Non-pigmented ciliary epithelial cell (primary cell): Measurements from ENCODE around the gene DIP2A.
"Not testable (repeated sequence)": the region's sequence is repeated elsewhere in the genome, so short reads cannot be mapped to it uniquely, and the experiment has no call there.

Experiments
- DNase-seq: peaks from one replicate; pipeline ENCODE4 v3.0.0-alpha.2; 2010; ENCODE audit warnings: low read depth

DIP2A gene

GRCh38 chr21:46448108-46448507, 10.6 kb upstream of the DIP2A start:
- DNase-seq: no peak

DNA sequence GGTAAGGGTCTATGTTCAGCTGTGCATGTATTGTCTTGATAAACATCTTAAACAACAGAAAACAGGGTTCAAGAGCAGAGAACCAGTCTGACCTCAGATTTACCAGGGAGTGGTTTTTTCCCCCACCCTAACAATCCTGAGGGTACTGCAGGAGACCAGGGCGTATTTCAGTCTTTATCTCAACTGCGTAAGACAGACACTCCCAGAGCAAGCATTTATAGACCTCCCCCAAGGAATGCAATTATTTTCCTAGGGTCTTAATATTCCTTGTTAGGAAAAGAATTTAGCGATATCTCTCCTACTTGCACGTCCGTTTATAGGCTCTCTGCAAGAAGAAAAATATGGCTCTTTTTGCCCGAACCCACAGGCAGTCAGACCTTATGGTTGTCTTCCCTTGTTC, 9.8 kb upstream of the DIP2A start:
- DNase-seq: not testable (repeated sequence)

DNA sequence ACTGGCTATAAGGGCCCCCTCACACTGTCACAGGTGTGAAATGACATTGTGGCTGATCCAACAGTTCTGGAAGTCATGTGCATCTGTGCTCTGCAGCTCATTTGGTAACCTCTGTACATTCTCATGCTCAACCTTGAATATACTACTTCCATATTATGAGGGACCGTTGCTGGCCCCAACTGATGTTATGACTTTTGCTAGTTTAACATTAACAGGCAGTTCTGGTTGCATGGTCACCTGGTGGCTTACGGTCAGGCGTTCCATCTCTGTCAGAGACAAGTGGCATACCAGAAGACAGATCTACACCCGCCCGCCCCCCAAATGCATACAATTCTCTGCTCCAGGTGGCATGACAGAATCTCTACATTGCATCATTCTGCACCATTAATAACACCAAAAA, 6.0 kb upstream of the DIP2A start:
- DNase-seq: no peak

- no peak for DNase-seq
Measured at GRCh38 chr21:46454142-46454541, 4.5 kb upstream of the DIP2A start.

DNA sequence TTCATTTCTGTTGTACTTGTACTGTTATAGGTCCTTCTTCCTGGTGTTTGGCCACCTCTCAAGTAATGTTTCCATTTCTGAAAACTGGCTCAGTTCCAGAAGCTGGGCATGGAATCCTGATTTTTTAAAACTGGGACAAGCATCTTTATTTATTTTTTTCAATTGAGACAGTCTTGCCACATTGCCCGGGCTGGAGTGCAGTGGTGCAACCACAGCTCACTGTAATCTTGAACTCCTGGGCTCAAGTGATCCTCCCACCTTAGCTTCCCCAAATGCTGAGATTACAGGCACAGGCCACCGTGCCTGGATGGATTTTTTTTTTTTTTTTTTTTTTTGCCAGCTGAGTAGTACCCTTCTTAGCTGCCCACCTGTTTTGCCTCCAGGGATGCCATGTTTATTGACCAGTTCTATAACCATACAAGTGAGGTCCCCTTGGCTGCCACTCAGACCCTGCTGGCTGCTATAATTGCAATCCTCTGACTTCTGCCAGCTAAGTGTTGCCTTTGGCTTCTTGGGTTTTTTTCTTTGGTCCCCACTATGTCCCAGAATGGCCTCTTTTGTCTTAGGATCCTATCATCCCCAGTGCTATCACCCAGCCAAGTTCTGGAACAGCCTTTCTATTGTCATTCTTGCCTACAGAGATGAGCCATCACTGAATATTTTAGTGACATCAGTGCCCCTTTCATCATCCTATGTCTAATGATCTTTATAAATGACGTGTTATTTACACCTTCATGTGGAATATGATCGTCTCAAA, 3.9 kb upstream of the DIP2A start:
- no peak for DNase-seq

GRCh38 chr21:46455575-46456385, 2.9 kb upstream of the DIP2A start:
- DNase-seq: no peak

DNA sequence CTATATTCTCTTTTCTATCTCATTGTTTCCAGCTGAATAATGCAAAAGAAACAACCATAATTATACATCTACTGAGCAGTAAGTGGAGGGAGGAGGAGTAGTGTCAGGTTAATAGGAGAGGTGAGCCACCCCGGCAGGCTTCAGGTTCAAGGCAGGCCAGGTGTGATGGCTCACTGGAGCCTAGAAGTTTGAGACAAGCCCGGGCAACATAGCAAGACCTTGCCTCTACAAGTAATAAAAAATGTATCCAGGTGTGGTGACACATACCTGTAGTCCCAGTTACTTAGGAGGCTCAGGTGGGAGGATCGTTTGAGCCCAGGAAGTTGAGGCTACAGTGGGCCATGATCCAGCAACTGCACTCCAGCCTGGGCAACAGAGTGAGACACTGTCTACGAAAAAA, 1.9 kb upstream of the DIP2A start:
- DNase-seq: no peak

- DNase-seq: no peak
Measured at GRCh38 chr21:46457801-46458314, 833 bp upstream of the DIP2A start.

DNA sequence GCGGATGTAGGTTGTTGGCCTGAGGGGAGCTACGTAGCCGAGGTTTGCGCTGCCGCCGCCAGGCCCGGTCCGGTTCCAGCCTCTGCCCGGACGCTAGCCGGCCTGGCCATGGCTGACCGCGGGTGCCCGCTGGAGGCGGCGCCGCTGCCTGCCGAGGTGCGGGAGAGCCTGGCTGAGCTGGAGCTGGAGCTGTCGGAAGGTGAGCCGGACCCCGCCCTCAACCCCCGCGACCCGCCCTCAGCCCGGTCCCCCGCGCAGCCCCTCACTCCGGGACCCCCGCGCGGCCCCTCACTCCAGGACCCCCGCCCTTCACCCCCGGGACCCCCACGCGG, 299 bp downstream of the DIP2A start:
- no peak for DNase-seq

DNA sequence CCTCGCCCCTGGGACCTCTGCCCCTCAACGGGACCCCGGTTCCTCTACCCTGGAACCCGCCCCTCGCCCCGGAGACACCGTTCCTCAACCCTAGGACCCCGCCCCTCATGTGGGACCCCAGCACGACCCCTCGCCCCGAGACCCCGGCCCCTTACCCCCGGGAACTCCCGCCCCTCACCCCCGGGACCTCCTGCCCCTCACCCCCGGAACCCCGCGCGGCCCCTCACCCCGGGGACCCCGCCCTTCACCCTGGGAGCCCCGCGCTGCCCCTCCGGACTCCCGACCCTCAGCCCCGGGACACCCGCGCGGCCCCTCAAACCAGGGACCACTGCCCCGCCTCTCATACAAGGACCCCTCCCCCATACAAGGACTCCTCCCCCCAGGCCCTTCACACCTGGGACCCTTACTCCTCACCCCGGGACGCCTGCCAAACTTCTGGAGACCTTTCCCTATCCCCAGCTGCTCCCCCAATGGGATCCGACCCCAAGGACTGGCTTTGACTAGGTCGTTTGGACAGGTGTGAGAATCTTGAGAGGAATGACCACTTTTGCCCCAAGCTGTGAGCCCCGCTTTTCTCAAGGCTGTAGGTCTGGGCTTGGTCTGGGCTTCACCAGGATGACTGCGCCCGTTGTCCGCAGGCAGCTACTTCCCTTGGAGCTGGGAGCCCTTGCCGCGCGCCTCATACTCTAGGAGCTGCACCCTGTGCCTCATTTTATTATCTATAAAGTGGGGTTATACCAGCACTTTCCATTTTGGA, 843 bp downstream of the DIP2A start:
- no peak for DNase-seq

DNA sequence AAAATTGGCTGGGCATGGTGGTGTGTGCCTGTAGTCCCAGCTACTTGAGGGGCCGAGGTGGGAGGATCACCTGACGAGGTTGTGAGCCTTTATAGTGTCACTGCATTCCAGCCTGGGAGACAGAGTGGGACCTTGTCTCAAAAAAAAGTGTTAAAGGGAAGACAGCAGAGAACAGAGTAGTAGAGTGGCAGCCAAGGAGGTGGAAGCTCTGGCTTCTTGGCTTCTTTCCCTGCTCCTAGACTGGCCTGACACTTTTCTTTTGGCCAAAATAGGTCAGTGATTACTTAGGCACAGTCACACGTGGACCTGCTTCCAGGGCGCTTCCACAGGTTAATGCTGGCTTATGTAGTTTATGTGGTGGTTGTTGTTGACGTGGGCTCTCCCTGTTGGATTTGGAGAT, 3.2 kb downstream of the DIP2A start:
- DNase-seq: no peak

DNA sequence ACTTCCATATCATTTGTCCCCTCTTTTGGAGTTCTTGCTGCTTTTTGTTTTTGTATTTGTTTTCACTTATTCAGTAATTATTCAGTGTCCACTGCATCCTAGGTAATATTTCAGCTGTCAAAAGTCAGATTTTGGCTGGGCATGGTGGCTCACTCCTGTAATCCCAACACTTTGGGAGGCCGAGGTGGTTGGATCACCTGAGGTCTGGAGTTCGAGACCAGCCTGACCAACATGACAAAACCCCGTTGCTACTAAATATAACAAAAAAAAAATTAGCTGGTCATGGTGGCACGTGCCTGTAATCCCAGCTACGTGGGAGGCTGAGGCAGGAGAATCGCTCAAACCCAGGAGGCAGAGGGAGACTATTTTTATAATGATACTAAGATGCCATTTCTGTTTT, 6.5 kb downstream of the DIP2A start:
- not testable (repeated sequence) for DNase-seq

DNA sequence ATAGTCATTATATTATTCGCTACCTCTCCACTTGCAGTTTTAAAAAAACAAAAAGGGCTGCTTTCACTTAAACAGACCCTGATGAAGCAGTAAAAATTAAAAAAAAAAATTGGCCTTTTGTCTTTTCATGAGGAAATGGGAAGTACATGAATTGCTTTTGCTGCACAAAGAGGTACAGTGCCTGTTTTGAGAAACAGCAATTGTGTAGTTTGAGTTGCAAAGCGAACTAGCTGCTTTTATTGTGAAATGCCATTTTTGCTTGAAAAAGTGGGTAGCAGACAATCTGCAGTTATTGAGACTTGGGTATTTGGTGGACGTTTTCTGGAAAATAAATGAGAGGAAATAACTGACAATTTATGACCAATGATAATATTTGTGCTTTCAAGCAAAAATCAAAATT, 7.0 kb downstream of the DIP2A start:
- DNase-seq: no peak

- no peak for DNase-seq
Measured at GRCh38 chr21:46468108-46468774, 9.6 kb downstream of the DIP2A start.

DNA sequence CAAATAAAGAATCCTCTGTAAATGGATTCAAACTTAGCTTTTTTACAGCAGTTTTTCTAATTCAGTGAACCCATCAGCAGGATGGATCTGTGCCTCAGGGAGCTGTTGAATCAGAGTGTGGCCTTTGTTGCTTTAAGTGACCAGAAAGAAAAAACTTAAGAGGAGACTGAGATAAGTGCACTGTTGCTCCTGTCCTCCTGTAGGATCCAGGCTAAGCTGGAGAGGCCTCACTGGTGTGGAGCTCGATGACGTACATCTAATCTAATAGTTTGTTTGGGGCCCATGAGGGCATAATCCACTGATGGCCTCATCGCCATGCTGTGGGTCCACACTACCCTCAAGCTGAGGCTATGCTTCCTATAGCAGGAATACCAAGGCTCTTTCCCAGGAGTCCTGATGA, 10.6 kb downstream of the DIP2A start:
- DNase-seq: no peak

GRCh38 chr21:46471514-46471913, 12.8 kb downstream of the DIP2A start:
- DNase-seq: no peak

DNA sequence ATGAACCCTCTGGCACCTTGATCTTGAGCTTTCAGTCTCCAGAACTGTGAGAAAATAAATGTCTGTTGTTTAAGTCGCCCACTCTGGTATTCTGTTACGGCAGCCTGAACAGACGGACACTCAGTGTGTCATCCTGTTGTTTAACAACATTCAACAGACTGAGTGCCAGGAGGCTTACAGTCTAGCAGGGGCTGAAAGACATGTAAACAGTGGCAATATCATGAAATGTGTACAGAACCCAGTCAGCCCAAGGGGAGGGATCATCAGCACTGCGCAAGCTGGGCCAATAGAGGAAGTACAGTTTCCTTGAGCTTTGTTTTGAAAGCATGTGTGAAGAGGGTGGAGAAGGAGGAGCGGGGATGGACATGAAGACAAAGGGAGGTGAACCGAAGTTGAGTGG, 13.6 kb downstream of the DIP2A start:
- no peak for DNase-seq

GRCh38 chr21:46474382-46474781, 15.7 kb downstream of the DIP2A start:
- no peak for DNase-seq

GRCh38 chr21:46475296-46475695, 16.6 kb downstream of the DIP2A start:
- no peak for DNase-seq

GRCh38 chr21:46477765-46478164, 19.1 kb downstream of the DIP2A start:
- DNase-seq: no peak

- no peak for DNase-seq
Measured at GRCh38 chr21:46478910-46479309, 20.2 kb downstream of the DIP2A start.

DNA sequence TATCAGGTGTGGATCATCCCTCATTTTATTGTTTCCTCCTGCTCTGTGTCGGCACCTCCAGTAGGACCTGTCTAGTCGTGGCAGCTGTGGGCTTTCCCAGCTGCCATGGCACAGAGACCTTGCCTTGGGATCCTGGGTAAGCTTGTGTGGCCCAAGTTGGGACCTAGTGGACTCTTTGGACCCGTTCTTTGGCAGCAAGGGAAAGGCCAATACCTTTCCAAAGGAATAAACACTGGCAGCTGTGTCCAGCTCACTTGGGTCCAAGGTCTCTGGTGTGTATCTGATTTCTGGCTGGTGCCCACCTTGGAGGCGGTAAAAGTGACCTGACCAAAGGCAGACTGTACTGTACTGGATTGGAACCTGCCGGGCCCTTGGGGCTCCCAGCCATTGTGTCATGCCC, 21.8 kb downstream of the DIP2A start:
- no peak for DNase-seq
